ENCODE data around the gene DIP2B.
"Not testable (repeated sequence)": the region's sequence is repeated elsewhere in the genome, so short reads cannot be mapped to it uniquely, and the experiment has no call there.

Gene DIP2B

DNA sequence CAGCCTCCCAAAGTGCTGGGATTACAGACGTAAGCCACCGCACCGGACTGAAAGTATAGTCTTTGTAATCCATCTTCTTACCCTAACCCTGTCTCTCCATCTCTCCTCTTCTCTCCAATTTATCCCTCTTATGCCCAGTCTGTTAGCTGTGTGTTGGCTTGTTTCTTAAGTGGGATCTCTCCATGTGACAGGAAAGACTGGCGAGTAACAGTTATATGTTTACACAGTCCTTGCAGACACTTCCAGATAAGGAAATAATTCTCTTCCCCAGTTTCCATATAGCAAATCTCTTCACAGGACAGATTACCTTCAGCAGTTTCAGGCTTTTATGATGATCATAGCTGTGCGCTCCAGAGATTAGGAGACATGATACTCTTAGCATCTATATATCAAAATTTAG is 16.0 kb upstream of the DIP2B start:
- H3K4me3 ChIP-seq (ENCODE audit: control insufficient read depth, low read depth, low read length), result no peak overlapping the region
- TF ChIP-seq, protein P1, sequence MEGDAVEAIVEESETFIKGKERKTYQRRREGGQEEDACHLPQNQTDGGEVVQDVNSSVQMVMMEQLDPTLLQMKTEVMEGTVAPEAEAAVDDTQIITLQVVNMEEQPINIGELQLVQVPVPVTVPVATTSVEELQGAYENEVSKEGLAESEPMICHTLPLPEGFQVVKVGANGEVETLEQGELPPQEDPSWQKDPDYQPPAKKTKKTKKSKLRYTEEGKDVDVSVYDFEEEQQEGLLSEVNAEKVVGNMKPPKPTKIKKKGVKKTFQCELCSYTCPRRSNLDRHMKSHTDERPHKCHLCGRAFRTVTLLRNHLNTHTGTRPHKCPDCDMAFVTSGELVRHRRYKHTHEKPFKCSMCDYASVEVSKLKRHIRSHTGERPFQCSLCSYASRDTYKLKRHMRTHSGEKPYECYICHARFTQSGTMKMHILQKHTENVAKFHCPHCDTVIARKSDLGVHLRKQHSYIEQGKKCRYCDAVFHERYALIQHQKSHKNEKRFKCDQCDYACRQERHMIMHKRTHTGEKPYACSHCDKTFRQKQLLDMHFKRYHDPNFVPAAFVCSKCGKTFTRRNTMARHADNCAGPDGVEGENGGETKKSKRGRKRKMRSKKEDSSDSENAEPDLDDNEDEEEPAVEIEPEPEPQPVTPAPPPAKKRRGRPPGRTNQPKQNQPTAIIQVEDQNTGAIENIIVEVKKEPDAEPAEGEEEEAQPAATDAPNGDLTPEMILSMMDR (conservative IDR thresholded peaks at IDR 0.05; ENCODE audit: control insufficient read depth, insufficient read depth, low read depth, low read length), result no peak
- no peak for DNase-seq (ENCODE audit: low read depth)

DNA sequence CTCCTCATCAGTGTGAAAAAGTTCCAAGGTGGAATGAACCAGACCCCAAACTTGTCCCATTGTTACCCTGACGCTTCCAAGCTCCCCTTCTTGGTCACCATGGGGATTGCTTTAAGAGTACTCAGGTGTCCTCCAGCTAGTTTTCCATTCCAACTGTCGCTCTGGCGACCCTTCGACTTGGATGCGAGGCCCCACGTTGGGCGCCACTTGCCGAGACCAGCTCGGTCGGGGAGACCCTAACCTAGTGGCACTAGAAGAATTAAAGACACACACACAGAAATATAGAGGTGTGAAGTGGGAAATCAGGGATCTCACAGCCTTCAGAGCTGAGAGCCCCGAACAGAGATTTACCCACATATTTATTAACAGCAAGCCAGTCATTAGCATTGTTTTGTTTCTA is 6.7 kb upstream of the DIP2B start:
- DNase-seq (ENCODE audit: low read depth); H3K4me3 ChIP-seq (ENCODE audit: control insufficient read depth, low read depth, low read length): not testable (repeated sequence)

GRCh38 chr12:50505675-50506530 is 1.1 kb downstream of the DIP2B start:
- TF ChIP-seq, protein P1 (conservative IDR thresholded peaks at IDR 0.05; ENCODE audit: control insufficient read depth, insufficient read depth, low read depth, low read length), result no peak
- DNase-seq (ENCODE audit: low read depth), result peak; percentile 22
- H3K4me3 ChIP-seq (ENCODE audit: control insufficient read depth, low read depth, low read length), result peak overlapping the region; percentile 90

DNA sequence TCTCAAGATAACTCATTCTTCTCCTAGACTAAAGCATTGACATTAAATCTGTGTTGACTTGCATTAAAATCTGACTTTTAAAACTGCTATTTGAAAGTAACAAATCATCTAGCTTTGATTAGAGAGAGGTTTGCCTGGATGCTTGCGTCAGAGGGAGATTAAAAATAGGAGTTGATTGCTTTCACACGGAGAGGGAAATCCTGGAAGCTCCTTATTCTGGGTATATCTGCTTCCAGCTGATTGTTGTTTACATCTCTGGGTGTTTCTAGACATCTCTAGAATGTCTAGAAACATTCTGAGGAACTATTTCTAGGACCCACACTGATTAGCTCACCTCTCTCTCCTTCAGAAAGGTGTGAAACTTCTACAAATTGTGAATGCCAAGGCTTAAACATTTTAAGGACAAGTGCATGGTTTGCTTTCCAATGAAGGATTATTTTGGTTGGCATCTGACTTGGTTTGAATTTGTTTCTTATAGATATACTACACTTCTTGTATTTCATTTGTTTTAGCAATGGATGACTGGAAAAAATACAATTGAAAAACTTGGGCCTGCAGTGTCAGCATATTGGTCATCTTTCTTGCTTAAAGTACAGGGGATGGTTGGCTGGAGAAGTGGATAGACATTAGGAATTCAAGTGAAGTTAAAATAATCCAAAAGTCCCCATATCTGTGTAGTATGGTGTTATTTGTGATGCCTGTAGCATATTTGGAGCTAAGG is 2.1 kb downstream of the DIP2B start:
- DNase-seq (ENCODE audit: low read depth), result no peak
- TF ChIP-seq, protein P1 (conservative IDR thresholded peaks at IDR 0.05; ENCODE audit: control insufficient read depth, insufficient read depth, low read depth, low read length), result no peak
- H3K4me3 ChIP-seq (ENCODE audit: control insufficient read depth, low read depth, low read length), result no peak overlapping the region

DNA sequence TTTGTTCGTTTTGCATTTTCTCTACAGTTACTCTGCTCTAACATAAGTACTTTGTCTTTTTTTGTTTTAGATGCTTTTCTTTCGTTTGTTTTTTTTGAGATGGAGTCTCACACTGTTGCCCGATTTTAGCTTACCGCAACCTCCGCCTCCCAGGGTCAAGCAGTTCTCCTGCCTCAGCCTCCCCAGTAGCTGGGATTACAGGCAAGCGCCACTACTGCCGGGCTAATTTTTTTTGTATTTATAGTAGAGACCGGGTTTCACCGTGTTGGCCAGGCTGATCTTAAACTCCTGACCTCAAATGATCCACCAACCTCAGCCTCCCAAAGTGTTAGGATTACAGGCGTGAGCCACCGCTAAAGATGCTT is 2.7 kb downstream of the DIP2B start:
- no peak for DNase-seq (ENCODE audit: low read depth)
- H3K4me3 ChIP-seq (ENCODE audit: control insufficient read depth, low read depth, low read length), result no peak overlapping the region

GRCh38 chr12:50507930-50508329 is 3.1 kb downstream of the DIP2B start:
- TF ChIP-seq, protein P1 (conservative IDR thresholded peaks at IDR 0.05; ENCODE audit: control insufficient read depth, insufficient read depth, low read depth, low read length), result no peak
- DNase-seq (ENCODE audit: low read depth), result no peak
- H3K4me3 ChIP-seq (ENCODE audit: control insufficient read depth, low read depth, low read length), result no peak overlapping the region

More for the DNA sequence above, 2.7 kb downstream of the DIP2B start:
- TF ChIP-seq, protein P1 (conservative IDR thresholded peaks at IDR 0.05; ENCODE audit: control insufficient read depth, insufficient read depth, low read depth, low read length), result no peak

GRCh38 chr12:50508414-50508813 is 3.6 kb downstream of the DIP2B start:
- TF ChIP-seq, protein P1 (conservative IDR thresholded peaks at IDR 0.05; ENCODE audit: control insufficient read depth, insufficient read depth, low read depth, low read length), result no peak
- no peak for DNase-seq (ENCODE audit: low read depth)
- H3K4me3 ChIP-seq (ENCODE audit: control insufficient read depth, low read depth, low read length), result no peak overlapping the region

Measured in fibroblast of mammary gland (primary cell).